Fibroblast of skin of scalp (primary cell): Measurements from ENCODE around the gene ZNF25.
"Not testable (repeated sequence)": the region's sequence is repeated elsewhere in the genome, so short reads cannot be mapped to it uniquely, and the experiment has no call there.

Experiments used
- DNase-seq: peaks from one replicate; pipeline ENCODE4 v3.0.0-alpha.2; 2013

Gene ZNF25

DNA sequence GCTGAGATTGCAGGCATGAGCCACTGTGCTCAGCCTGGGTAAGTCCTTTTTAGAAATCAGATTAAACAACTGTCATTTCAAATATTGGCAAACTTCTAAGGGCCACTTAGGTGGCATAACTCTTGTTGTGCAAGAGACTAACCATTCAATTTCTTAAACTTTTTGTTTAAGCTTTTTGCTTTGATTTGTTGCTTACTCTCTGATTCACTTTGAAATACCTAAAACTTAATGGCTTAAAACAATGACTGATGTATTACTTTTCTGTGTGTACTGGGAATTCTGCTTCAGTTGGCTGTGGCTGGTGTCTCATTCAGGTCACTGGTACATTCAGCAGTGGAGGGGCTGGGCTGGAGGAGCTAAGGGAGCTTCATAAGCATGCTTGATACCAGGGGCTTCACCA lies 28.9 kb downstream of the ZNF25 start:
- no peak for DNase-seq

DNA sequence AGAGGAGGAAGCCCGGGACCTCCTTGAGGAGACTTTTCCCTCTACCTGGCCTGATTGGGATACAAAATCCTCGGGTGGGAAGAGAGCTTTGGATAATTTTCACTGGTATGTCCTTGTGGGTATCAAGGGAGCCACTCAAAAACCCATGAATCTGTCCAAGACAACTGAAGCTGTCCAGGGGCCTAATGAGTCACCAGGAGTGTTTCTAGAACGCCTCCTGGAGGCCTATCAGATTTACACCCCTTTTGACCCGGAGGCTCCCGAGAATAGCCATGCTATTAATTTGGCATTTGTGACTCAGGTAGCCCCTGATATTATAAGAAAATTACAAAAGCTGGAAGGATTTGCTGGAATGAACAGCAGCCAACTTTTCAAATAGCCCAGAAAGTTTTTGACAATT lies 38.6 kb downstream of the ZNF25 start:
- DNase-seq: no peak

- no peak for DNase-seq
Observed at GRCh38 chr10:37934791-37935190, 41.7 kb downstream of the ZNF25 start.

DNA sequence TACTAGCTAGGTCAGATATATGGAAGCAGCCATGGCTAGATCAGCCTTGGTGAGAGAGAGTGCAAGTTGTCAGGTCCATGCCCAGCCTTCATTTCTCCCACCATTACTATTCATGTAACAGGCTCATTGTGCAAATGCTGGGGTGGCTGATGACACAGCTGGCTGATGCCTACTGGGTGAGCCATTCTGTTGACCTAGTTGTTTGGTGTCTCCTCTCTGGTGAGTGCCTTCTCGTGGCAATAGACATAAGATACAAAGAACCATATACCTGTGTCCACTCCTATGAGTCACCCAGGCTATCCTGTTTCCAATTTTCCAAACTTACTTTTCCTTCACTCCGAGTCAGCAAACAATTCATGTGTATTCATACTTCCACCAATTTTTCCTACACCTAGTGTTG lies 46.0 kb downstream of the ZNF25 start:
- no peak for DNase-seq

- DNase-seq: not testable (repeated sequence)
Observed at GRCh38 chr10:37908165-37908564, 68.3 kb downstream of the ZNF25 start.

- no peak for DNase-seq
Observed at GRCh38 chr10:37906382-37906781, 70.1 kb downstream of the ZNF25 start.
